ENCODE measurements around the gene KCND3.

The KCND3 gene

GRCh38 chr1:111789142-111789541, 200.3 kb downstream of the KCND3 start:
- H4K91ac ChIP-seq (ENCODE audit: low read depth, low read length, poor library complexity): no peak overlapping the region
- H3K9ac ChIP-seq (ENCODE audit: low read depth, low read length, poor library complexity): no peak overlapping the region
- H4K8ac ChIP-seq (ENCODE audit: low read depth, low read length): no peak overlapping the region
- H3K4ac ChIP-seq (ENCODE audit: low read length): no peak overlapping the region
- no peak overlapping the region for H2AFZ ChIP-seq (ENCODE audit: low read length)
- H3K18ac ChIP-seq (ENCODE audit: low read length): no peak overlapping the region
- no peak overlapping the region for H2BK12ac ChIP-seq (ENCODE audit: low read length)
- no peak overlapping the region for H3K27ac ChIP-seq (replicated peaks; ENCODE audit: low read length)
- H3K79me1 ChIP-seq (ENCODE audit: low read depth, low read length): no peaks in the 10 kb centered on the region
- H2BK120ac ChIP-seq (ENCODE audit: low read depth, low read length): no peak overlapping the region
- H3K4me1 ChIP-seq (ENCODE audit: control insufficient read depth in 2 of 2, insufficient read depth in 1 of 2, low read depth in 1 of 2, low read length in 2 of 2): peaks cover 0 to 6% of the 10 kb centered on the region in 2 donors
- H3K4me3 ChIP-seq (ENCODE audit: low read length in 2 of 2): no peak overlapping the region
- DNase-seq (ENCODE audit: low spot score): no peak
- H3K9me3 ChIP-seq (replicated peaks in 1 of 2; ENCODE audit: control insufficient read depth in 2 of 2, insufficient read depth in 1 of 2, low read depth in 1 of 2, low read length in 2 of 2): no peaks in the 10 kb centered on the region
- H3K4me2 ChIP-seq (ENCODE audit: insufficient read depth, low read length, poor library complexity, severe bottlenecking): no peak overlapping the region
- no peak overlapping the region for H2AK5ac ChIP-seq (ENCODE audit: low read depth, low read length)
- H3K27me3 ChIP-seq (ENCODE audit: control insufficient read depth in 3 of 3, insufficient read depth in 3 of 3, low read depth in 1 of 3, low read length in 3 of 3): peaks cover 0 to 25% (median 0%) of the 10 kb centered on the region in 3 experiments
- no peak overlapping the region for H3K14ac ChIP-seq (ENCODE audit: low read length)
- H2BK5ac ChIP-seq (ENCODE audit: low read length): no peak overlapping the region
- no peaks in the 10 kb centered on the region for H3K36me3 ChIP-seq (replicated peaks in 1 of 2; ENCODE audit: control insufficient read depth in 2 of 2, insufficient read depth in 2 of 2, low read length in 2 of 2)
- WGBS, 2 donors (ENCODE audit: extremely low coverage in 2 of 2, insufficient read length in 2 of 2, insufficient replicate concordance in 1 of 2): no CpG with 5 or more reads among the region's 5 CpGs
- no peak overlapping the region for H2BK15ac ChIP-seq (ENCODE audit: low read length)
- H3K23ac ChIP-seq (ENCODE audit: low read depth, low read length, poor library complexity): no peak overlapping the region

GRCh38 chr1:111786669-111787207, 202.7 kb downstream of the KCND3 start:
- peaks cover 0 to 31% (median 0%) of the 10 kb centered on the region in 3 experiments for H3K27me3 ChIP-seq (ENCODE audit: control insufficient read depth in 3 of 3, insufficient read depth in 3 of 3, low read depth in 1 of 3, low read length in 3 of 3)
- peaks cover 0 to 5% of the 10 kb centered on the region in 2 donors for H3K4me1 ChIP-seq (ENCODE audit: control insufficient read depth in 2 of 2, insufficient read depth in 1 of 2, low read depth in 1 of 2, low read length in 2 of 2)
- H4K91ac ChIP-seq (ENCODE audit: low read depth, low read length, poor library complexity): no peak overlapping the region
- no peak overlapping the region for H2BK12ac ChIP-seq (ENCODE audit: low read length)
- H3K18ac ChIP-seq (ENCODE audit: low read length): no peak overlapping the region
- no peak overlapping the region for H2BK120ac ChIP-seq (ENCODE audit: low read depth, low read length)
- no peak overlapping the region for H2BK15ac ChIP-seq (ENCODE audit: low read length)
- H2BK5ac ChIP-seq (ENCODE audit: low read length): no peak overlapping the region
- no peaks in the 10 kb centered on the region for H3K9me3 ChIP-seq (replicated peaks in 1 of 2; ENCODE audit: control insufficient read depth in 2 of 2, insufficient read depth in 1 of 2, low read depth in 1 of 2, low read length in 2 of 2)
- H3K4me2 ChIP-seq (ENCODE audit: insufficient read depth, low read length, poor library complexity, severe bottlenecking): no peak overlapping the region
- DNase-seq (ENCODE audit: low spot score): no peak
- H2AFZ ChIP-seq (ENCODE audit: low read length): no peak overlapping the region
- no peak overlapping the region for H3K4ac ChIP-seq (ENCODE audit: low read length)
- no peak overlapping the region for H2AK5ac ChIP-seq (ENCODE audit: low read depth, low read length)
- no peak overlapping the region for H4K8ac ChIP-seq (ENCODE audit: low read depth, low read length)
- H3K27ac ChIP-seq (replicated peaks; ENCODE audit: low read length): no peak overlapping the region
- no peak overlapping the region for H3K23ac ChIP-seq (ENCODE audit: low read depth, low read length, poor library complexity)
- no peak overlapping the region for H3K14ac ChIP-seq (ENCODE audit: low read length)
- no peaks in the 10 kb centered on the region for H3K36me3 ChIP-seq (replicated peaks in 1 of 2; ENCODE audit: control insufficient read depth in 2 of 2, insufficient read depth in 2 of 2, low read length in 2 of 2)
- no peaks in the 10 kb centered on the region for H3K79me1 ChIP-seq (ENCODE audit: low read depth, low read length)
- H3K4me3 ChIP-seq (ENCODE audit: low read length in 2 of 2): no peak overlapping the region
- no peak overlapping the region for H3K9ac ChIP-seq (ENCODE audit: low read depth, low read length, poor library complexity)
- no CpG with 5 or more reads among the region's 9 CpGs for WGBS, 2 donors (ENCODE audit: extremely low coverage in 2 of 2, insufficient read length in 2 of 2, insufficient replicate concordance in 1 of 2)

- Histone ChIP-seq H3K79me1 (ENCODE audit: low read depth, low read length) (no peaks in the 10 kb centered on the region), H3K4me3 (ENCODE audit: low read length in 2 of 2) (no peak overlapping the region), H3K14ac (ENCODE audit: low read length) (no peak overlapping the region), H4K91ac (ENCODE audit: low read depth, low read length, poor library complexity) (no peak overlapping the region), H3K9me3 (replicated peaks in 1 of 2; ENCODE audit: control insufficient read depth in 2 of 2, insufficient read depth in 1 of 2, low read depth in 1 of 2, low read length in 2 of 2) (no peaks in the 10 kb centered on the region), H2AFZ (ENCODE audit: low read length) (no peak overlapping the region), H3K4me2 (ENCODE audit: insufficient read depth, low read length, poor library complexity, severe bottlenecking) (no peak overlapping the region), H2AK5ac (ENCODE audit: low read depth, low read length) (no peak overlapping the region), H4K8ac (ENCODE audit: low read depth, low read length) (no peak overlapping the region), H3K23ac (ENCODE audit: low read depth, low read length, poor library complexity) (no peak overlapping the region), H3K4ac (ENCODE audit: low read length) (no peak overlapping the region), H2BK5ac (ENCODE audit: low read length) (no peak overlapping the region), H3K9ac (ENCODE audit: low read depth, low read length, poor library complexity) (no peak overlapping the region), H2BK12ac (ENCODE audit: low read length) (no peak overlapping the region), H3K18ac (ENCODE audit: low read length) (no peak overlapping the region), H3K27ac (replicated peaks; ENCODE audit: low read length) (no peak overlapping the region), H2BK15ac (ENCODE audit: low read length) (no peak overlapping the region), H3K27me3 (ENCODE audit: control insufficient read depth in 3 of 3, insufficient read depth in 3 of 3, low read depth in 1 of 3, low read length in 3 of 3) (peaks cover 0 to 21% (median 0%) of the 10 kb centered on the region in 3 experiments), H2BK120ac (ENCODE audit: low read depth, low read length) (no peak overlapping the region), H3K4me1 (ENCODE audit: control insufficient read depth in 2 of 2, insufficient read depth in 1 of 2, low read depth in 1 of 2, low read length in 2 of 2) (peaks cover 0 to 5% of the 10 kb centered on the region in 2 donors), H3K36me3 (replicated peaks in 1 of 2; ENCODE audit: control insufficient read depth in 2 of 2, insufficient read depth in 2 of 2, low read length in 2 of 2) (no peaks in the 10 kb centered on the region)
- DNase-seq (ENCODE audit: low spot score): no peak
- WGBS, 2 donors (ENCODE audit: extremely low coverage in 2 of 2, insufficient read length in 2 of 2, insufficient replicate concordance in 1 of 2): no CpG with 5 or more reads among the region's 4 CpGs
Observed at GRCh38 chr1:111784273-111784901, 205.1 kb downstream of the KCND3 start.

- no peak overlapping the region for H2AFZ ChIP-seq (ENCODE audit: low read length)
Observed at GRCh38 chr1:111779546-111779945, 209.9 kb downstream of the KCND3 start.

More at GRCh38 chr1:111779546-111779945, 209.9 kb downstream of the KCND3 start:
- H3K4me2 ChIP-seq (ENCODE audit: insufficient read depth, low read length, poor library complexity, severe bottlenecking): no peak overlapping the region
- H2BK12ac ChIP-seq (ENCODE audit: low read length): no peak overlapping the region
- H2BK5ac ChIP-seq (ENCODE audit: low read length): no peak overlapping the region
- no peak overlapping the region for H3K4me3 ChIP-seq (ENCODE audit: low read length in 2 of 2)
- H2BK120ac ChIP-seq (ENCODE audit: low read depth, low read length): no peak overlapping the region
- no peaks in the 10 kb centered on the region for H3K36me3 ChIP-seq (replicated peaks in 1 of 2; ENCODE audit: control insufficient read depth in 2 of 2, insufficient read depth in 2 of 2, low read length in 2 of 2)
- no CpG with 5 or more reads among the region's 2 CpGs for WGBS, 2 donors (ENCODE audit: extremely low coverage in 2 of 2, insufficient read length in 2 of 2, insufficient replicate concordance in 1 of 2)
- H4K91ac ChIP-seq (ENCODE audit: low read depth, low read length, poor library complexity): no peak overlapping the region
- H4K8ac ChIP-seq (ENCODE audit: low read depth, low read length): no peak overlapping the region
- H3K4ac ChIP-seq (ENCODE audit: low read length): no peak overlapping the region
- no peak overlapping the region for H2BK15ac ChIP-seq (ENCODE audit: low read length)
- H3K9ac ChIP-seq (ENCODE audit: low read depth, low read length, poor library complexity): no peak overlapping the region
- no peaks in the 10 kb centered on the region for H3K9me3 ChIP-seq (replicated peaks in 1 of 2; ENCODE audit: control insufficient read depth in 2 of 2, insufficient read depth in 1 of 2, low read depth in 1 of 2, low read length in 2 of 2)
- H3K14ac ChIP-seq (ENCODE audit: low read length): no peak overlapping the region
- DNase-seq (ENCODE audit: low spot score): no peak
- no peaks in the 10 kb centered on the region for H3K79me1 ChIP-seq (ENCODE audit: low read depth, low read length)
- H2AK5ac ChIP-seq (ENCODE audit: low read depth, low read length): no peak overlapping the region
- peaks cover 0 to 9% (median 0%) of the 10 kb centered on the region in 3 experiments for H3K27me3 ChIP-seq (ENCODE audit: control insufficient read depth in 3 of 3, insufficient read depth in 3 of 3, low read depth in 1 of 3, low read length in 3 of 3)
- no peak overlapping the region for H3K18ac ChIP-seq (ENCODE audit: low read length)
- H3K4me1 ChIP-seq (ENCODE audit: control insufficient read depth in 2 of 2, insufficient read depth in 1 of 2, low read depth in 1 of 2, low read length in 2 of 2): peaks cover 4 to 7% of the 10 kb centered on the region in 2 donors
- no peak overlapping the region for H3K23ac ChIP-seq (ENCODE audit: low read depth, low read length, poor library complexity)
- H3K27ac ChIP-seq (replicated peaks; ENCODE audit: low read length): no peak overlapping the region

Measured in neuronal stem cell (in vitro differentiated cells).